NCI-H774 (cell line): ENCODE measurements around the gene HIVEP2.

Source experiments
- DNase-seq: peaks from one replicate; lab custom pipeline; 2025; lab: John Stamatoyannopoulos, UW

The HIVEP2 gene

GRCh38 chr6:142944124-142945048 lies 590 bp downstream of the HIVEP2 start:
- peak; percentile 33 for DNase-seq

- DNase-seq = no peak
These were observed 1.3 kb downstream of the HIVEP2 start for GRCh38 chr6:142943711-142944123.

GRCh38 chr6:142942805-142943227 lies 2.2 kb downstream of the HIVEP2 start:
- DNase-seq = no peak

- no peak for DNase-seq
These were observed 2.7 kb downstream of the HIVEP2 start for GRCh38 chr6:142942238-142942637.

GRCh38 chr6:142941018-142941417 lies 4.0 kb downstream of the HIVEP2 start:
- no peak for DNase-seq

- no peak for DNase-seq
These were observed 4.5 kb downstream of the HIVEP2 start for GRCh38 chr6:142940487-142940886.

GRCh38 chr6:142938510-142938909 lies 6.5 kb downstream of the HIVEP2 start:
- DNase-seq = no peak

GRCh38 chr6:142937986-142938385 lies 7.0 kb downstream of the HIVEP2 start:
- DNase-seq = no peak

GRCh38 chr6:142935553-142936517 lies 9.1 kb downstream of the HIVEP2 start:
- DNase-seq = no peak

- no peak for DNase-seq
These were observed 10.4 kb downstream of the HIVEP2 start for GRCh38 chr6:142934599-142934998.

- DNase-seq = no peak
These were observed 10.9 kb downstream of the HIVEP2 start for GRCh38 chr6:142934106-142934505.

GRCh38 chr6:142933701-142934100 lies 11.3 kb downstream of the HIVEP2 start:
- DNase-seq = no peak

- no peak for DNase-seq
These were observed 12.1 kb downstream of the HIVEP2 start for GRCh38 chr6:142932889-142933288.

- DNase-seq = no peak
These were observed 15.1 kb downstream of the HIVEP2 start for GRCh38 chr6:142929751-142930358.

GRCh38 chr6:142927904-142928303 lies 17.1 kb downstream of the HIVEP2 start:
- DNase-seq = no peak

- DNase-seq = no peak
These were observed 17.8 kb downstream of the HIVEP2 start for GRCh38 chr6:142927271-142927580.

GRCh38 chr6:142926494-142927270 lies 18.3 kb downstream of the HIVEP2 start:
- DNase-seq = peak; percentile 15

- DNase-seq = no peak
These were observed 18.8 kb downstream of the HIVEP2 start for GRCh38 chr6:142926177-142926493.

- DNase-seq = no peak
These were observed 19.3 kb downstream of the HIVEP2 start for GRCh38 chr6:142925575-142926110.

- DNase-seq = no peak
These were observed 26.5 kb downstream of the HIVEP2 start for GRCh38 chr6:142918339-142919042.

GRCh38 chr6:142916881-142917280 lies 28.1 kb downstream of the HIVEP2 start:
- DNase-seq = no peak
